Right cardiac atrium (tissue), 5 donors: ENCODE measurements around the gene SHISA5. TPM values are rescaled to one million over a fixed set of nuclear protein-coding genes. Genes with fewer than 3 reads are reported as not detected.
"Not testable (repeated sequence)": the region's sequence is repeated elsewhere in the genome, so short reads cannot be mapped to it uniquely, and the experiment has no call there.

Source experiments
- ATAC-seq, 2 donors: fragments of 200-7000 bp; cut with Tn5 transposase; one replicate each; pipeline versions ENCODE4 v1.8.0 to v1.9.1; 2020; ENCODE audit warnings: moderate library complexity in 2 of 2, mild to moderate bottlenecking in 1 of 2
- DNase-seq, 3 donors: peaks; one replicate each; pipeline ENCODE4 v3.0.0-alpha.2; 2020
- H3K27ac ChIP-seq: one replicate; pipeline ENCODE4 v1.5.1; 2013; ENCODE audit warnings: mild to moderate bottlenecking, low read length, control low read depth, moderate library complexity
- H3K27me3 ChIP-seq: one replicate; pipeline ENCODE4 v1.6.1; 2013; ENCODE audit not compliant: control insufficient read depth, insufficient read depth
- H3K4me1 ChIP-seq: one replicate; pipeline ENCODE4 v1.6.1; 2013; ENCODE audit warnings: low read length; ENCODE audit not compliant: control insufficient read depth, insufficient read depth
- H3K4me3 ChIP-seq: one replicate; pipeline ENCODE4 v1.5.1; 2013; ENCODE audit warnings: low read length, control low read depth
- H3K9me3 ChIP-seq: one replicate; pipeline ENCODE4 v1.6.1; 2013; ENCODE audit warnings: low read length; ENCODE audit not compliant: control insufficient read depth
- WGBS: extraction: QIAGEN DNeasy Blood & Tissue Kit; methylation state at CpG from one replicate; pipeline ENCODE4 v1.1.7; 2013; 5-methylcytosine and 5-hydroxymethylcytosine counted together
- intact Hi-C, 4 donors: fragments of 100-400 bp; cut with DNase I; formaldehyde crosslinking; loops; one replicate each; pipeline versions ENCODE4 v1.11.0 to v1.14.0; 2022 to 2023
- polyA plus RNA-seq: library from polyadenylated mRNA; stranded (reverse); fragments of 200-250 nt; gene quantifications from one replicate; pipeline ENCODE4 v1.2.3, GENCODE V29; 2013
- total RNA-seq, 4 donors: library from RNA; stranded (reverse); fragmentation: NEBNext Ultra II Directional; extraction: Animal tissue kit (Norgen Biotek cat#: 25700); gene quantifications; one replicate each; pipeline ENCODE4 v1.2.1, GENCODE V29; 2021
- donor health status: healthy with polysubstance abuse.
- donor health status: DM: no; HTN: yes; CAD: no.
- donor health status: DM: no; HTN: no; CAD: no.
- donor health status: DM: no; HTN: yes; CAD: no; lungs with severe emphysema.
- donor health status: DM: yes; HTN: yes; CAD: no.

The SHISA5 gene
- total and polyA plus RNA-seq, 5 donors, result 57.0 to 93.1 (median 74.4) TPM

DNA sequence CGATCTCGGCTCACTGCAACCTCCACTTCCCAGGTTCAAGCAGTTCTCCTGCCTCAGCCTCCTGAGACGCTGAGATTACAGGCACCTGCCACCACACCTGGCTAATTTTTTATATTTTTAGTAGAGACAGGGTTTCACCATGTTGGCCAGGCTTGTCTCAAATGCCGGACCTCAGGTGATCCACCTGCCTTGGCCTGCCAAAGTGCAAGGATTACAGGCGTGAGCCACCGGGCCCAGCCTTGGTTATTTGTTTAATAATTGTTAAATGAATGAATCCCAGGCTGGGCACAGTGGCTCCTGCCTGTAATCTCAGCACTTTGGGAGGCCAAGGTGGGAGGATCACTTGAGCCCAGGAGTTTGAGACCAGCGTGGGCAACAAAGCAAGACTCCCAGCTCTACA lies 42.2 kb downstream of the SHISA5 start:
- H3K9me3 ChIP-seq, DNase-seq, ATAC-seq, intact Hi-C loops, H3K4me1 ChIP-seq, H3K4me3 ChIP-seq, H3K27me3 ChIP-seq, H3K27ac ChIP-seq: not testable (repeated sequence)
- WGBS, result 94% methylated on average over 7 of the region's 7 CpGs

DNA sequence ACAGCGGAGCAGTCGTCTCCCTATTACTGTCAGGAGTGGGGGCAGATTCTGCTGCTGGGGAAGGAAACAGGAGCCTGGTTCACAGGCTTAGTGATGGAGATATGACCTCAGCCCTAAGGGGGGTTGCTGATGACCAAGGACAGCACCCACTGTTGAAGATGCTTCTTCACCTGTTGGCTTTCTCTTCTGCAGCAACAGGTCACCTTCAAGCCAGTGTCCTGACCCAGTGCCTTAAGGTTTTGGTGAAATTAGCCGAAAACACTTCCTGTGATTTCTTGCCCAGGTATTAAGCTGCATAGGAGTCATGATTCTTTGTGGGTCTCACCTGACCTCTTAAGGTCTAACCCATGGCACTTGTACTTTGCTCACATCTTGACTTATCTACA lies 43.5 kb downstream of the SHISA5 start:
- intact Hi-C loops, result no loop called here
- Histone ChIP-seq H3K4me3 (no peak overlapping the region), H3K27me3 (no peaks in the 10 kb centered on the region), H3K27ac (no peak overlapping the region), H3K4me1 (no peaks in the 10 kb centered on the region), H3K9me3 (no peaks in the 10 kb centered on the region)
- no peak for ATAC-seq
- DNase-seq, result no peak
- 91% methylated on average over 3 of the region's 3 CpGs for WGBS

DNA sequence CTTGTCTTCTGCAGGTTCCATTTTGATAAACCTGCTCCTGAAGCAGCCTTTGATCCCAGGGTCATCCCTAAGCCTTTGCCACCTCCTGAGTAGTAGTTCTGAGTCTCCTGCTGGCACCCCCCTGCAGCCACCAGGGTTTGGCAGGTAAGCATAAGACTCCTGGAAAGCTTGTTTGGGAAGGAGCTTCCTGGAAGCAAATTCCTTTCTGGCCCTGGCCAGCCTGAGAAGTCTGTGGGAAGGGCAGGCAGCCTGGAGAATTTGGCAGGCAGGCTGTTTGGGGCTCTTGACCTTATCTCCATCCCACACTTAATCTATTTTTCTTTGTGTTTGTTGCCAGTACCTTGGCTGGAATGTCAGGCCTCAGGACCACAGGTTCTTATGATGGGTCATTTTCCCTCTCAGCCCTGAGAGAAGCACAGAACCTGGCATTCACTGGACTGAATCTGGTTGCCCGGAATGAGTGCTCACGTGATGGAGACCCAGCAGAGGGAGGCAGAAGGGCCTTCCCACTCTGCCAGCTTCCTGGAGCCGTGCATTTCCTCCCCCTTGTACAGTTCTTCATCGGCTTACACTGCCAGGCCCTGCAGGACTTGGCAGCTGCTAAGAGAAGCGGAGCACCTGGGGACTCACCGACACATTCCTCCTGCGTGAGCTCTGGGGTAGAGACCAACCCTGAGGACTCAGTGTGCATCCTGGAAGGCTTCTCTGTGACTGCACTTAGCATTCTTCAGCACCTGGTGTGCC lies 44.0 kb downstream of the SHISA5 start:
- Histone ChIP-seq H3K4me1 (no peaks in the 10 kb centered on the region), H3K27ac (no peak overlapping the region), H3K9me3 (no peaks in the 10 kb centered on the region), H3K27me3 (no peaks in the 10 kb centered on the region), H3K4me3 (no peak overlapping the region)
- no peak for ATAC-seq
- intact Hi-C loops, result no loop called here
- 71% methylated on average over 7 of the region's 7 CpGs for WGBS
- DNase-seq, result no peak

DNA sequence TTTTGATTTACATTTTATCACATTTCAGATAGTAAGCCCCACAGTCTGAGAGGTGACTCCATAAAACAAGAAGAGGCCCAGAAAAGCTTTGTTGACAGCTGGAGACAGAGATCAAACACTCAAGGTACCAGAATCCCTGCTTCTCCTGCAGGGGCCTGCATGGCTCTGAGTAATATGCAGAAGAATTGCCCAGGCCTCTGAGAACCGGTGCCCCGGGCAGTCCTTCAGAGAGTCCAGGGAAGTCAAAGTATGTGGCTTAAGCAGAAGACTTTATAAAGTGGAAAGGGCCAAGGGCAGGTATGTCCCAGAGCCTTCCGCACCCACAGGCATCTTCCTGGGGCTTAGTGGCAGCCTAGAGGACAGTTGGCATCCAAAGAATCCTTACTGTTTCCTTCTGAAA lies 44.6 kb downstream of the SHISA5 start:
- no peak for DNase-seq
- WGBS, result 93% methylated on average over 3 of the region's 3 CpGs

DNA sequence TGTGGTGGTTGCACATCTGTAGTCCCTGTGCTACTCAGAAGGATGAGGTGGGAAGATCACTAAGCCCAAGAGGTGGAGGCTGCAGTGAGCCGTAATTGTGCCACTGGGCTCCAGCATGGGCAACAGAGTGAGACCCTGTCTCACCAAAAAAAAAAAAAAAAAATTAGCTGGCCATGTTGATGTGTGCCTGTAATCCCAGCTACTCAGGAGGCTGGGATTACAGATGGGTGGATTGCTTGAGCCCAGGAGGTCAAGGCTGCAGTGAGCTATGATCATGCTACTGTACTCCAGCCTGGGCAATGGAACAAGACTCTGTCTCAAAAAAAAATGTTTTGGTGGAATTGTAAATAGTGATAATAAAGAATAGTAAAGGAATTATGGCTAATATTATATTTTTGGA lies 47.5 kb downstream of the SHISA5 start:
- Histone ChIP-seq H3K4me1 (no peaks in the 10 kb centered on the region), H3K4me3 (no peak overlapping the region), H3K27ac (no peak overlapping the region), H3K9me3 (no peaks in the 10 kb centered on the region), H3K27me3 (no peaks in the 10 kb centered on the region)
- WGBS, result 95% methylated on average over 1 of the region's 1 CpG
- no peak for DNase-seq
- ATAC-seq, result no peak
- intact Hi-C loops, result no loop called here

More for the DNA sequence above, 44.6 kb downstream of the SHISA5 start:
- H3K4me1 ChIP-seq, result no peaks in the 10 kb centered on the region
- ATAC-seq, result no peak
- intact Hi-C loops, result no loop called here
- no peak overlapping the region for H3K4me3 ChIP-seq
- H3K9me3 ChIP-seq, result no peaks in the 10 kb centered on the region
- no peak overlapping the region for H3K27ac ChIP-seq
- H3K27me3 ChIP-seq, result no peaks in the 10 kb centered on the region

DNA sequence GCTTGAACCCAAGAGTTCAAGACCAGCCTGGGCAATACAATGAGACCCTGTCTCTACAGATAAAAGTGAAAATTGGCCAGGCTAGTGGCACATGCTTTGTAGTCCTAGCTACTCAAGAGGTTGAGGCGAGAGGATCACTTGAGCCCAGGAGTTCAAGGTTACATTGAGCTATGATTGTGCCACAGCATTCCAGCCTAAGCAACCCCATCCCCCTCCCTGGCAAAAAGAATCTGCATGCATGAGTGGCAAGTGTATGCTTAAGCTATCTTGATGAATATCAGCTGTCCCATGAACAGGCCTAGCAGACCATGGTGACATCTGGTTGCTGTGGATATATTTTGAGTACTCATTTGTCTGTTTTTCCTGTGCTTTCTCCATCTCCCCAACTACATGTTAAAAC lies 52.7 kb downstream of the SHISA5 start:
- no peak for DNase-seq
- intact Hi-C loops, result no loop called here
- Histone ChIP-seq H3K9me3 (no peaks in the 10 kb centered on the region), H3K4me3 (no peak overlapping the region), H3K4me1 (peaks cover 2% of the 10 kb centered on the region), H3K27me3 (no peaks in the 10 kb centered on the region), H3K27ac (no peak overlapping the region)
- ATAC-seq, result no peak
- 73% methylated on average over 1 of the region's 1 CpG for WGBS

DNA sequence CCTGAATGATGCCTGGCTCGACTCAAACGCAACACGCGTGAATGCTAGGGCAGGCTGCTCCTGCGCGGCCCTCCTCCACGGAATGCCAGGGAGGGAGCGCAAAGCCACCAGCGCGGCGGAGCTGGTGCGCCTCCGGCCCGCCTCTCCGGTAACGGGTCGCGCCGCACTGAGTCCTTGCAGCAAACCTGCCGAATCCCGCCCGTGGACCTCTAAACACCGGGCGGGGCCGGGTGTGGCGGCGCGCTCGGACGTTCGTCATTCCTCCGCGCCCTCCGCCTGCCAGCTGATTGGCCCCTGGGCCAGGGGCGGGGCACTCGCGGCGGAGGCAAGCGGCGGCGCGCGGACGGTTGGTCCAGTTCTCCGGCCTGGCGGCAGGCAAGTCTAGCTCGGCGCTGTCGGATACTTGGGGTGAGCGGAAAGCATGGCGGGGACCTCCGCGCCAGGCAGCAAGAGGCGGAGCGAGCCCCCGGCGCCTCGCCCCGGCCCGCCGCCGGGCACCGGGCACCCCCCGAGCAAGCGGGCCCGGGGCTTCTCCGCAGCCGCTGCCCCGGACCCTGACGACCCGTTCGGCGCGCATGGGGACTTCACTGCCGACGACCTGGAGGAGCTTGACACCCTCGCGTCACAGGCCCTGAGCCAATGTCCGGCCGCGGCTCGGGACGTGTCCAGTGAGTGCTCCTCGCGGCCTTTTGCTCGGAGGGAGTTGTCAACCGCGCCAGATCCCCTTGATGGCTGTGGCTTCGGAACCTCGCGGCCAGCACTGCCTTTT lies 57.4 kb downstream of the SHISA5 start, which contains the start of gene ATRIP:
Gene ATRIP, plus strand, starts transcription at position 313 of the 769 bp plus-strand sequence. Its CDS starts 109 bp downstream, at position 422.
- under 1% methylated on average over 91 of the region's 91 CpGs for WGBS
- Histone ChIP-seq H3K27me3 (no peaks in the 10 kb centered on the region), H3K27ac (peak within 1 kb of the TSS; percentile 91), H3K4me3 (peak within 1 kb of the TSS; percentile 80), H3K4me1 (peaks cover 2% of the 10 kb centered on the region), H3K9me3 (no peaks in the 10 kb centered on the region)
- intact Hi-C loops, result no loop called here
- ATAC-seq, result peak; percentile 97 to 99
- peak; percentile 92 to 97 (median 95) for DNase-seq

DNA sequence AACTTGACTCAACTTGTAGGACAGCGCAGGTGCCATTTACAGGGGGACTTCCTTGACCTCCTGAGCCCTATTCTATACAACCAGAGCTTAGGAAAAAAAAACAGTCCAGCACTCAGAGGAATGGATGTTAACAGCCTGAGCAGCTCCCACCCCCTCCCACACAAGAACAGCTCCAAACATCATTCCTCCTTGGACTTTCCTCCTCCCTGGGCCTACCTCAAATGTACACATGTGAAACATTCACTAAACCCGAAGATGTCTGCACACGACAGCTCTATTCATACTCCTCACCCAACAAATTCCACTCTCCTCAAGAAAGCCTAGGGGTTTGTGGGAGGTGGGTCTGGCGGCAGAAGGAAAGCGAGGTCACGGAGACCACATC lies 57.9 kb downstream of the SHISA5 start:
- 13% methylated on average over 6 of the region's 6 CpGs for WGBS
- intact Hi-C loops, result no loop called here
- DNase-seq (no peak), ATAC-seq (no peak)
- Histone ChIP-seq H3K27me3 (no peaks in the 10 kb centered on the region), H3K9me3 (no peaks in the 10 kb centered on the region), H3K27ac (peak overlapping the region; percentile 80), H3K4me3 (peak overlapping the region; percentile 80), H3K4me1 (peaks cover 2% of the 10 kb centered on the region)

DNA sequence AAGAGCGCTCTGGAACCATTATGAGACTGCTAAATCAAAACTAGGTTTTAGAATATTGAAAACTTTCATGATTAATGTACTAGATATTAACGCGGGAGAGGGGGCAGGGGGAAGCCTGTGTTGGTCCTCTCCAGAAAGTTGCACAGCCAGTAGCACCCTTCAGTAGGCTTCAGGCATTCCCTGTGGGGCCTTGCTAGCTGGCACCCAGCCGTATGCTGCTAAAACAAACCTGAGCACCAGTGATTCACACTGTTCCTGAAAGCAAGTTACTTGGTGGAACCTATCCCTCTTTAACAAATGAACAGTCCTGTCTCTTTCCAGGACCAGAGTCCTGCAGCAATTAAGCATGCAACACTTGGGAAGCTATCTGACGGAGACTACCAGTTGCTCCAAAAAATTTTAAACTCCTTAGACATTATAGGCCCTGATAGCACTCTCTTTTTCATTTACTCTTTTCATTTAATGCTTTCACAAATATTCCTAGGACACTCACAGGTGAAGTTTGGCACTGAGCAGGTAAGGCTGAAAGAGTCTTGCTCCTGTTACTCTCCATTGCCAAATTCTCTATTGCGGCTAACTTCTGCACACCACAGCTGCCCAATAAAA lies 58.6 kb downstream of the SHISA5 start:
- intact Hi-C loops, result no loop called here
- Histone ChIP-seq H3K27ac (no peak overlapping the region), H3K9me3 (no peaks in the 10 kb centered on the region), H3K27me3 (no peaks in the 10 kb centered on the region), H3K4me3 (no peak overlapping the region), H3K4me1 (peaks cover 2% of the 10 kb centered on the region)
- ATAC-seq, result no peak
- WGBS, result 70% methylated on average over 6 of the region's 6 CpGs
- no peak for DNase-seq

DNA sequence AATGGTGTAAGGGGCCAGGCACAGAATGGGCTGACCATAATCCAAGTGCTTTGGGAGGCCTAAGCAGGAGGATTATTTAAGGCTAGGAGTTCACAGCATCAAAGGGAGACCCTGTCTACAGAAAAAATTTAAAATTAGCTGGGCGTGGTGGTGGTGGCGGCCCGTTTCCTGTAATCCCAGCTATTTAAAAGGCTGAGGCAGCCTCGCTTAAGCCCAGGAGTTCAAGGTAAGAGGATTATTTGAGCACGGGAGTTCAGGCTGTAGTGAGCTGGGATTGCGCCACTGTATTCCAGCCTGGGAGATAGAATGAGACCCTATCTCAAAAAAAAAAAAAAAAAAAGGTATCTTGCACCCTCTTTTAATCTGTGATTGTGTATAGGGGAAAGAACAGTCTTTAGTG lies 62.0 kb downstream of the SHISA5 start:
- no peak overlapping the region for H3K4me3 ChIP-seq
- no peaks in the 10 kb centered on the region for H3K27me3 ChIP-seq
- intact Hi-C loops, result no loop called here
- 83% methylated on average over 6 of the region's 6 CpGs for WGBS
- H3K27ac ChIP-seq, result no peak overlapping the region
- ATAC-seq (no peak), DNase-seq (no peak)
- no peaks in the 10 kb centered on the region for H3K4me1 ChIP-seq
- no peaks in the 10 kb centered on the region for H3K9me3 ChIP-seq

DNA sequence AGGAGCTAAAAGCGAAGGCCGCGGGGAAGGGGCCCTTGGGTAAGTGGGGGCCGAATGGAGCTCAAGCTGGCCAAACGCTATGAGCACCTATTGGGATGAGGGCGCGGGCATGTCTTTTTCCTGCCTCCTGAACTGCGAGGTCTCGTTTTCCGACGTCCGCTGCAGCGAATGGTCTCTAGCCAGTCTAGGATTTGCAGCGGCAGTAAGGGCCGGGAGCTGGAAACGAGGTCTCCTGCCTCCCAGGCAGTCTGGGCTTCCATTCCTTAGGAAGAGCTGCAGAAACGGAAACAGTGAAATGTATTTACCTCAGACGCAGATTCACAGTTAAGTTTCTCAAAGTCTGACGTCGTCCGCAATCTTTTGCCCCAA lies 63.4 kb downstream of the SHISA5 start:
- DNase-seq, result peak in 2 of 3 donors; percentile 44 to 60
- no peaks in the 10 kb centered on the region for H3K27me3 ChIP-seq
- ATAC-seq, result peak in 1 of 2 donors; percentile 15
- WGBS, result 1% methylated on average over 21 of the region's 21 CpGs
- H3K27ac ChIP-seq, result peak overlapping the region; percentile 79
- no peaks in the 10 kb centered on the region for H3K4me1 ChIP-seq
- no peaks in the 10 kb centered on the region for H3K9me3 ChIP-seq
- H3K4me3 ChIP-seq, result peak overlapping the region; percentile 49
- intact Hi-C loops, result no loop called here
